ENCODE results near the gene SLC23A2.

SLC23A2 gene

DNA sequence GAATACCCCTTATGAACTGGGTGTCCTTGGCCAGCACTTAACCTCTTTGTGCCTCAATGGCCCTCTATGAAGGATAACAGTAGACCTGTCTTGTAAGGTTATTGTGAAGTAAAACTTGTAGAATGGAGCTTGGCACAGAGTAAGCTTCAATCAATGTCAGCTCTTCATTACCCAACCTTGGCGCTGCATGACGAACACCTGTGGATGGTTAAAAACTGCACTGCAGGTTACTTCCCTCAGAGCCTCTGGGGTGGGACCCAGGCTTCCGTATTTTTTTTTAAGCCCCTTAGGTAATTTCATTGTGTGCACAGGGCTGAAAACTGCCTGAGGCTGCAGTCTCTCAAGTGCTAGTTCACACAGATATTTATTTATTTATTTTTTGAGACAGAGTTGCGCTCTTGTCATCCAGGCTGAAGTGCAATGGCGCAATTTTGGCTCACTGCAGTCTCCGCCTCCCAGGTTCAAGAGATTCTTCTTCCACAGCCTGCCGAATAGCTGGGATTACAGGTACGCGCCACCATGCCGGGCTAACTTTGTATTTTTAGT, 42.8 kb upstream of the SLC23A2 start:
- no peaks in the 10 kb centered on the region for H3K36me3 ChIP-seq (ENCODE audit: control insufficient read depth, low read length)
- peak overlapping the region; percentile 55 for H3K4me2 ChIP-seq (ENCODE audit: low read length)
- H3K79me2 ChIP-seq (ENCODE audit: control insufficient read depth, low read length) = no peaks in the 10 kb centered on the region
- TF ChIP-seq, protein P1, sequence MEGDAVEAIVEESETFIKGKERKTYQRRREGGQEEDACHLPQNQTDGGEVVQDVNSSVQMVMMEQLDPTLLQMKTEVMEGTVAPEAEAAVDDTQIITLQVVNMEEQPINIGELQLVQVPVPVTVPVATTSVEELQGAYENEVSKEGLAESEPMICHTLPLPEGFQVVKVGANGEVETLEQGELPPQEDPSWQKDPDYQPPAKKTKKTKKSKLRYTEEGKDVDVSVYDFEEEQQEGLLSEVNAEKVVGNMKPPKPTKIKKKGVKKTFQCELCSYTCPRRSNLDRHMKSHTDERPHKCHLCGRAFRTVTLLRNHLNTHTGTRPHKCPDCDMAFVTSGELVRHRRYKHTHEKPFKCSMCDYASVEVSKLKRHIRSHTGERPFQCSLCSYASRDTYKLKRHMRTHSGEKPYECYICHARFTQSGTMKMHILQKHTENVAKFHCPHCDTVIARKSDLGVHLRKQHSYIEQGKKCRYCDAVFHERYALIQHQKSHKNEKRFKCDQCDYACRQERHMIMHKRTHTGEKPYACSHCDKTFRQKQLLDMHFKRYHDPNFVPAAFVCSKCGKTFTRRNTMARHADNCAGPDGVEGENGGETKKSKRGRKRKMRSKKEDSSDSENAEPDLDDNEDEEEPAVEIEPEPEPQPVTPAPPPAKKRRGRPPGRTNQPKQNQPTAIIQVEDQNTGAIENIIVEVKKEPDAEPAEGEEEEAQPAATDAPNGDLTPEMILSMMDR (IDR thresholded peaks at IDR 0.05; ENCODE audit: low read depth, low read length, poor library complexity, severe bottlenecking) = no peak
- TF ChIP-seq EZH2phosphoT487 (IDR thresholded peaks at IDR 0.05; ENCODE audit: borderline replicate concordance, low read length) = no peak
- H3K9me2 ChIP-seq (replicated peaks; ENCODE audit: control insufficient read depth, low read length) = no peaks in the 10 kb centered on the region
- H3K9me3 ChIP-seq (ENCODE audit: control insufficient read depth, insufficient read depth, low read length) = no peaks in the 10 kb centered on the region
- no peaks in the 10 kb centered on the region for H4K20me1 ChIP-seq (ENCODE audit: control insufficient read depth, insufficient read depth, low read depth, low read length)
- H3K4me3 ChIP-seq (ENCODE audit: low read length) = peak overlapping the region; percentile 29; the same call in 1 of the 2 replicates
- peaks cover 37% of the 10 kb centered on the region for H3K4me1 ChIP-seq (ENCODE audit: control insufficient read depth, low read length)
- no peaks in the 10 kb centered on the region for H3F3A ChIP-seq (ENCODE audit: control insufficient read depth, insufficient read depth)
- no peak overlapping the region for H3K27ac ChIP-seq (ENCODE audit: low read depth, low read length)
- H3K27me3 ChIP-seq (ENCODE audit: control insufficient read depth, low read length) = peaks cover under 1% of the 10 kb centered on the region; the same call in 1 of the 2 replicates

- Histone ChIP-seq H3K9me2 (replicated peaks; ENCODE audit: control insufficient read depth, low read length) (no peaks in the 10 kb centered on the region), H3F3A (ENCODE audit: control insufficient read depth, insufficient read depth) (no peaks in the 10 kb centered on the region), H3K4me2 (ENCODE audit: low read length) (no peak overlapping the region), H3K27me3 (ENCODE audit: control insufficient read depth, low read length) (no peaks in the 10 kb centered on the region), H3K79me2 (ENCODE audit: control insufficient read depth, low read length) (no peaks in the 10 kb centered on the region), H4K20me1 (ENCODE audit: control insufficient read depth, insufficient read depth, low read depth, low read length) (no peaks in the 10 kb centered on the region), H3K36me3 (ENCODE audit: control insufficient read depth, low read length) (no peaks in the 10 kb centered on the region), H3K9me3 (ENCODE audit: control insufficient read depth, insufficient read depth, low read length) (no peaks in the 10 kb centered on the region), H3K4me3 (ENCODE audit: low read length) (no peak overlapping the region), H3K27ac (ENCODE audit: low read depth, low read length) (no peak overlapping the region), H3K4me1 (ENCODE audit: control insufficient read depth, low read length) (peaks cover 21% of the 10 kb centered on the region)
- TF ChIP-seq, protein P1 (IDR thresholded peaks at IDR 0.05; ENCODE audit: low read depth, low read length, poor library complexity, severe bottlenecking) = no peak
- no peak for TF ChIP-seq EZH2phosphoT487 (IDR thresholded peaks at IDR 0.05; ENCODE audit: borderline replicate concordance, low read length)
Observed at GRCh38 chr20:5041433-5041832, 40.1 kb upstream of the SLC23A2 start.

DNA sequence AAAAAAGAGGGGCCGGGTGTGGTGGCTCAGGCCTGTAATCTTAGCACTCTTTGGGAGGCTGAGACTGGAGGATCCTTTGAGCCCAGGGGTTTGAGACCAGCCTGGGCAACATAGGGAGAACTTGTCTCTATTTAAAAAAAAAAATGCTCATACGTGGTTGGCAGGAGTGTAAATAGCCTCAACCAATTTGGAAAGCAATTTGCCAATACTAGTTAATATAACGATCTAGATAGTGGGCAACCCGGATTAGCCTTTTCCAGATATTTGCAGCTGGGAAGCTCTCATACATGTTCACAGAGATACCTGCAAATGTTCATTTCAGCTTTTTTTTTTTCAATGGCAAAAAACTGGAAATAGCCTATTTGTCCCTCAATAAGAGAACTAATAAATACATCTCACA, 39.0 kb upstream of the SLC23A2 start:
- Histone ChIP-seq H3K27ac (ENCODE audit: low read depth, low read length) (no peak overlapping the region), H3F3A (ENCODE audit: control insufficient read depth, insufficient read depth) (no peaks in the 10 kb centered on the region), H4K20me1 (ENCODE audit: control insufficient read depth, insufficient read depth, low read depth, low read length) (no peaks in the 10 kb centered on the region), H3K4me1 (ENCODE audit: control insufficient read depth, low read length) (peaks cover 15% of the 10 kb centered on the region), H3K4me3 (ENCODE audit: low read length) (no peak overlapping the region), H3K27me3 (ENCODE audit: control insufficient read depth, low read length) (no peaks in the 10 kb centered on the region), H3K9me2 (replicated peaks; ENCODE audit: control insufficient read depth, low read length) (no peaks in the 10 kb centered on the region), H3K4me2 (ENCODE audit: low read length) (no peak overlapping the region), H3K79me2 (ENCODE audit: control insufficient read depth, low read length) (no peaks in the 10 kb centered on the region), H3K36me3 (ENCODE audit: control insufficient read depth, low read length) (no peaks in the 10 kb centered on the region), H3K9me3 (ENCODE audit: control insufficient read depth, insufficient read depth, low read length) (no peaks in the 10 kb centered on the region)
- TF ChIP-seq, protein P1 (IDR thresholded peaks at IDR 0.05; ENCODE audit: low read depth, low read length, poor library complexity, severe bottlenecking) = no peak
- no peak for TF ChIP-seq EZH2phosphoT487 (IDR thresholded peaks at IDR 0.05; ENCODE audit: borderline replicate concordance, low read length)
